Tibial nerve (tissue), 4 donors: ENCODE results near the gene PITPNM2. TPM values are rescaled to one million over a fixed set of nuclear protein-coding genes. Genes with fewer than 3 reads are reported as not detected.

Source experiments
- DNase-seq, 2 donors: peaks; one replicate each; pipeline ENCODE4 v3.0.0-alpha.2; 2019; ENCODE audit warnings: low spot score in 2 of 2
- H3K27ac ChIP-seq, 4 donors: fragments of 200-600 bp; sonication (generic) in 3 of 4; one replicate each; pipeline ENCODE4 v1.5.1; 2017 to 2019; ENCODE audit warnings: mild to moderate bottlenecking in 1 of 4
- H3K27me3 ChIP-seq, 2 donors: fragments of 200-600 bp; sonication (generic) in 1 of 2; one replicate each; pipeline versions ENCODE4 v1.5.1 to v1.6.0; 2017 to 2019
- H3K36me3 ChIP-seq, 3 donors: fragments of 200-600 bp; sonication (generic); one replicate each; pipeline ENCODE4 v1.5.1; 2018 to 2019
- H3K4me1 ChIP-seq, 4 donors: fragments of 200-600 bp; sonication (generic) in 3 of 4; one replicate each; pipeline ENCODE4 v1.5.1; 2017 to 2019
- H3K4me3 ChIP-seq, 4 donors: fragments of 200-600 bp; sonication (generic) in 3 of 4; one replicate each; pipeline ENCODE4 v1.5.1; 2017 to 2019; ENCODE audit warnings: mild to moderate bottlenecking in 1 of 4, moderate library complexity in 1 of 4
- H3K9me3 ChIP-seq, 4 donors: fragments of 200-600 bp; sonication (generic) in 3 of 4; one replicate each; pipeline ENCODE4 v1.5.1; 2017 to 2019
- CTCF ChIP-seq, 5 experiments: fragments of 200-600 bp in 3 of 5; fragments of 450-650 bp in 2 of 5; sonication (generic) in 3 of 5; IDR thresholded peaks; one replicate each; pipeline ENCODE4 v1.5.1; 2016 to 2019; ENCODE audit warnings: antibody characterized with exemption in 5 of 5, mild to moderate bottlenecking in 3 of 5, moderate library complexity in 2 of 5
- EP300 ChIP-seq, 2 donors: sonication (generic); formaldehyde crosslinking; IDR thresholded peaks; one replicate each; pipeline ENCODE4 v1.6.1; 2017; ENCODE audit warnings: antibody characterized with exemption in 2 of 2, mild to moderate bottlenecking in 1 of 2
- POLR2A ChIP-seq, 2 donors: fragments of 450-650 bp; IDR thresholded peaks; one replicate each; pipeline ENCODE4 v1.6.1; 2017; ENCODE audit warnings: antibody characterized with exemption in 2 of 2, mild to moderate bottlenecking in 2 of 2, moderate library complexity in 2 of 2
- WGBS, 2 donors: methylation state at CpG; one replicate each; pipeline ENCODE4 v1.1.5; 2018; 5-methylcytosine and 5-hydroxymethylcytosine counted together
- total RNA-seq, 4 donors: library from RNA; depleted of rRNA; stranded (reverse); fragments of >200 nt; gene quantifications; one replicate each; pipeline ENCODE4 v1.1.0, GENCODE V29; 2016

Gene PITPNM2
- total RNA-seq: 1 to 10 TPM; 6.1 to 9.8 (median 9.0) TPM

GRCh38 chr12:123150744-123151456, at the start of gene PITPNM2:
Gene PITPNM2, minus strand, starts transcription at chr12:123151090. Its CDS starts 116,500 bp downstream, at chr12:123034590.
- 1% methylated on average over 25 to 31 of the region's 119 CpGs for WGBS, 2 donors
- H3K4me3 ChIP-seq: peak within 1 kb of the TSS; percentile 77 to 87 (median 82)
- no peaks in the 10 kb centered on the region for H3K9me3 ChIP-seq
- H3K27ac ChIP-seq: peak within 1 kb of the TSS; percentile 66 to 88 (median 88)
- peak in 1 of 2 donors; percentile 30 for DNase-seq
- peaks cover 0 to 33% (median 17%) of the 10 kb centered on the region in 4 donors for H3K4me1 ChIP-seq
- no peak for TF ChIP-seq EP300 (IDR thresholded peaks at IDR 0.05)
- TF ChIP-seq CTCF (IDR thresholded peaks at IDR 0.05): peak in 4 of 5 experiments; percentile 41 to 76 (median 69)
- no peak for TF ChIP-seq POLR2A (IDR thresholded peaks at IDR 0.05)
- H3K36me3 ChIP-seq: peaks cover 0 to 8% (median 0%) of the 10 kb centered on the region in 3 donors
- H3K27me3 ChIP-seq: no peaks in the 10 kb centered on the region

GRCh38 chr12:123200414-123200813, 49.5 kb upstream of the PITPNM2 start:
- Histone ChIP-seq H3K4me3 (no peak overlapping the region), H3K36me3 (peaks cover 0 to 57% (median 6%) of the 10 kb centered on the region in 3 donors), H3K27me3 (no peaks in the 10 kb centered on the region), H3K4me1 (no peaks in the 10 kb centered on the region), H3K27ac (no peak overlapping the region), H3K9me3 (no peaks in the 10 kb centered on the region)
- WGBS, 2 donors: 89 to 90% methylated on average over 7 of the region's 7 CpGs
- TF ChIP-seq CTCF (IDR thresholded peaks at IDR 0.05) (no peak), EP300 (IDR thresholded peaks at IDR 0.05) (no peak)
- no peak for DNase-seq

- DNase-seq: no peak
- H3K27ac ChIP-seq: no peak overlapping the region
- H3K36me3 ChIP-seq: peaks cover 0 to 55% (median 6%) of the 10 kb centered on the region in 3 donors
- 71 to 86% methylated on average over 3 of the region's 3 CpGs for WGBS, 2 donors
- no peaks in the 10 kb centered on the region for H3K27me3 ChIP-seq
- H3K9me3 ChIP-seq: no peaks in the 10 kb centered on the region
- H3K4me3 ChIP-seq: no peak overlapping the region
- H3K4me1 ChIP-seq: no peaks in the 10 kb centered on the region
- no peak for TF ChIP-seq CTCF (IDR thresholded peaks at IDR 0.05)
- TF ChIP-seq POLR2A (IDR thresholded peaks at IDR 0.05): no peak
- no peak for TF ChIP-seq EP300 (IDR thresholded peaks at IDR 0.05)
Observed at GRCh38 chr12:123199936-123200335, 49.0 kb upstream of the PITPNM2 start.

GRCh38 chr12:123187637-123188036, 36.7 kb upstream of the PITPNM2 start:
- no peak for DNase-seq
- no peaks in the 10 kb centered on the region for H3K4me1 ChIP-seq
- no peaks in the 10 kb centered on the region for H3K9me3 ChIP-seq
- no peaks in the 10 kb centered on the region for H3K27me3 ChIP-seq
- 97 to 98% methylated on average over 6 of the region's 6 CpGs for WGBS, 2 donors
- no peak overlapping the region for H3K27ac ChIP-seq
- no peak for TF ChIP-seq EP300 (IDR thresholded peaks at IDR 0.05)
- TF ChIP-seq POLR2A (IDR thresholded peaks at IDR 0.05): no peak
- no peak overlapping the region for H3K4me3 ChIP-seq
- peaks cover 0 to 67% (median 9%) of the 10 kb centered on the region in 3 donors for H3K36me3 ChIP-seq

- H3K4me1 ChIP-seq: no peaks in the 10 kb centered on the region
- no peak overlapping the region for H3K4me3 ChIP-seq
- no peaks in the 10 kb centered on the region for H3K27me3 ChIP-seq
- 86 to 90% methylated on average over 4 of the region's 4 CpGs for WGBS, 2 donors
- no peak overlapping the region for H3K27ac ChIP-seq
- DNase-seq: no peak
- H3K36me3 ChIP-seq: peaks cover 0 to 58% (median 0%) of the 10 kb centered on the region in 3 donors
- no peak for TF ChIP-seq CTCF (IDR thresholded peaks at IDR 0.05)
- TF ChIP-seq POLR2A (IDR thresholded peaks at IDR 0.05): no peak
- no peak for TF ChIP-seq EP300 (IDR thresholded peaks at IDR 0.05)
- H3K9me3 ChIP-seq: no peaks in the 10 kb centered on the region
Observed at GRCh38 chr12:123180171-123180570, 29.3 kb upstream of the PITPNM2 start.
